H1 (cell line): Measurements from ENCODE around the gene LDLRAD3. TPM values are rescaled to one million over a fixed set of nuclear protein-coding genes. Genes with fewer than 3 reads are reported as not detected.

Experiments
- CTCF ChIA-PET: fragments of 300-600 bp; sonication (Branson Sonifier 250); formaldehyde crosslinking; loops from one replicate; lab custom pipeline; 2021; ENCODE audit not compliant: partially characterized antibody; lab: Charles Lee
- POLR2A ChIA-PET: fragments of 300-600 bp; sonication (Branson Sonifier 250); formaldehyde crosslinking; loops from one replicate; lab custom pipeline; 2021; ENCODE audit warnings: inconsistent platforms; ENCODE audit not compliant: partially characterized antibody; lab: Charles Lee
- DNase-seq, 2 experiments: peaks; one replicate each; pipeline versions ENCODE4 v3.0.0 to v3.0.0-alpha.2; 2010 to 2022; ENCODE audit warnings: low spot score in 2 of 2, low read depth in 1 of 2, mixed read lengths in 1 of 2
- FAIRE-seq: peaks from 2 replicates; lab custom pipeline; 2011; peaks lifted over from hg19 to GRCh38; lab: Jason Lieb, UNC
- H2AFZ ChIP-seq: 2 replicates; pipeline ENCODE4 v1.8.1; 2012; ENCODE audit warnings: low read length, inconsistent platforms
- H2AK5ac ChIP-seq: 2 replicates; pipeline ENCODE4 v1.6.1; 2013; ENCODE audit warnings: low read depth, low read length
- H2BK120ac ChIP-seq: replicated peaks from 2 replicates; pipeline ENCODE3; 2013; ENCODE audit warnings: low read depth, low read length, inconsistent platforms
- H2BK12ac ChIP-seq: 2 replicates; pipeline ENCODE4 v1.6.1; 2013; ENCODE audit warnings: low read depth, low read length
- H2BK15ac ChIP-seq: 2 replicates; pipeline ENCODE4 v1.6.1; 2013; ENCODE audit warnings: low read length
- H2BK20ac ChIP-seq: 2 replicates; pipeline ENCODE4 v1.6.1; 2013; ENCODE audit warnings: low read length
- H2BK5ac ChIP-seq: 2 replicates; pipeline ENCODE4 v1.6.1; 2013; ENCODE audit warnings: low read depth, low read length
- H3K14ac ChIP-seq: 2 replicates; pipeline ENCODE4 v1.6.1; 2013; ENCODE audit warnings: inconsistent platforms; ENCODE audit not compliant: insufficient read length
- H3K18ac ChIP-seq: 2 replicates; pipeline ENCODE4 v1.6.1; 2013; ENCODE audit warnings: low read length; ENCODE audit errors: extremely low read depth
- H3K23ac ChIP-seq: 2 replicates; pipeline ENCODE4 v1.6.1; 2013; ENCODE audit warnings: inconsistent platforms; ENCODE audit not compliant: insufficient read length
- H3K23me2 ChIP-seq: 2 replicates; pipeline ENCODE4 v1.6.1; 2013; ENCODE audit warnings: low read depth, low read length
- H3K27ac ChIP-seq: 2 replicates; pipeline ENCODE4 v1.6.1; 2011; ENCODE audit warnings: low read depth, low read length, inconsistent platforms
- H3K27me3 ChIP-seq, 4 experiments: replicated peaks in 1 of 4; 1 replicate in 1 of 4; 2 replicates in 3 of 4; pipeline versions ENCODE4 v1.6.1 to v1.8.1; 2011 to 2013; ENCODE audit warnings: low read length in 3 of 4, mild to moderate bottlenecking in 3 of 4, inconsistent platforms in 2 of 4, mixed read lengths in 2 of 4, moderate library complexity in 1 of 4; ENCODE audit not compliant: control insufficient read depth in 3 of 4, insufficient read depth in 3 of 4; ENCODE audit errors: extremely low read depth in 1 of 4
- H3K36me3 ChIP-seq, 4 experiments: 2 replicates each; pipeline versions ENCODE4 v1.6.1 to v1.8.1; 2011 to 2013; ENCODE audit warnings: mild to moderate bottlenecking in 4 of 4, low read length in 3 of 4, moderate library complexity in 2 of 4, control low read depth in 1 of 4, inconsistent platforms in 1 of 4; ENCODE audit not compliant: insufficient read depth in 4 of 4, control insufficient read depth in 2 of 4
- H3K4ac ChIP-seq: replicated peaks from 2 replicates; pipeline ENCODE3; 2013; ENCODE audit warnings: low read length, low read depth, mixed read lengths, inconsistent platforms; ENCODE audit not compliant: insufficient read length
- H3K4me1 ChIP-seq, 4 experiments: replicated peaks in 1 of 4; 1 replicate in 1 of 4; 2 replicates in 3 of 4; pipeline versions ENCODE4 v1.6.1 to v1.8.1; 2011 to 2013; ENCODE audit warnings: low read length in 3 of 4, inconsistent platforms in 2 of 4, mixed read lengths in 1 of 4; ENCODE audit not compliant: insufficient read depth in 4 of 4, control insufficient read depth in 3 of 4
- H3K4me2 ChIP-seq, 2 experiments: 2 replicates each; pipeline versions ENCODE4 v1.6.1 to v1.8.1; 2011 to 2013; ENCODE audit warnings: low read depth in 2 of 2, low read length in 2 of 2, control low read depth in 1 of 2, inconsistent platforms in 1 of 2, mild to moderate bottlenecking in 1 of 2; ENCODE audit not compliant: insufficient read depth in 1 of 2
- H3K4me3 ChIP-seq, 4 experiments: fragments of 200-600, 300-600 bp in 1 of 4; sonication (generic), shearing (Covaris generic), sonication (Bioruptor Twin) in 1 of 4; 2 replicates each; pipeline versions ENCODE4 v1.5.1 to v1.8.1; 2011 to 2016; ENCODE audit warnings: low read length in 4 of 4, low read depth in 3 of 4, control low read depth in 2 of 4, inconsistent platforms in 2 of 4, mild to moderate bottlenecking in 2 of 4, mixed read lengths in 1 of 4, moderate library complexity in 1 of 4; ENCODE audit not compliant: insufficient read depth in 2 of 4; ENCODE audit errors: extremely low read depth in 1 of 4
- H3K56ac ChIP-seq: replicated peaks from 2 replicates; pipeline ENCODE3; 2013; ENCODE audit warnings: low read depth, mild to moderate bottlenecking, mixed read lengths, low read length, inconsistent platforms; ENCODE audit not compliant: insufficient read length
- H3K79me1 ChIP-seq: 2 replicates; pipeline ENCODE4 v1.6.1; 2013; ENCODE audit warnings: low read depth, low read length, control low read depth
- H3K79me2 ChIP-seq, 2 experiments: 2 replicates each; pipeline versions ENCODE4 v1.6.1 to v1.8.1; 2012 to 2013; ENCODE audit warnings: low read length in 2 of 2, mild to moderate bottlenecking in 2 of 2, inconsistent platforms in 1 of 2; ENCODE audit not compliant: insufficient read depth in 2 of 2, control insufficient read depth in 1 of 2
- H3K9ac ChIP-seq, 4 experiments: replicated peaks in 1 of 4; 1 replicate in 1 of 4; 2 replicates in 3 of 4; pipeline versions ENCODE4 v1.6.1 to v1.8.1; 2011 to 2013; ENCODE audit warnings: low read depth in 3 of 4, low read length in 3 of 4, control low read depth in 2 of 4, mild to moderate bottlenecking in 2 of 4, moderate library complexity in 2 of 4, inconsistent platforms in 1 of 4; ENCODE audit errors: extremely low read depth in 1 of 4
- H3K9me3 ChIP-seq, 2 experiments: 2 replicates each; pipeline versions ENCODE4 v1.6.1 to v1.8.1; 2012 to 2013; ENCODE audit warnings: mild to moderate bottlenecking in 2 of 2, moderate library complexity in 2 of 2, control low read depth in 1 of 2, inconsistent platforms in 1 of 2, low read depth in 1 of 2, low read length in 1 of 2, mixed read lengths in 1 of 2; ENCODE audit not compliant: insufficient read depth in 2 of 2
- H4K20me1 ChIP-seq, 2 experiments: replicated peaks in 1 of 2; 2 replicates each; pipeline versions ENCODE3 to v1.8.1; 2011 to 2013; ENCODE audit warnings: inconsistent platforms in 2 of 2, low read length in 2 of 2, mild to moderate bottlenecking in 1 of 2; ENCODE audit not compliant: insufficient read depth in 2 of 2, control insufficient read depth in 1 of 2
- H4K5ac ChIP-seq: 2 replicates; pipeline ENCODE4 v1.6.1; 2013; ENCODE audit warnings: low read length, low read depth, mixed read lengths, inconsistent platforms; ENCODE audit not compliant: insufficient read length
- H4K8ac ChIP-seq: 2 replicates; pipeline ENCODE4 v1.8.0; 2013; ENCODE audit warnings: mild to moderate bottlenecking, moderate library complexity, low read length, inconsistent platforms; ENCODE audit not compliant: insufficient read depth; ENCODE audit errors: extremely low read depth
- H4K91ac ChIP-seq: replicated peaks from 2 replicates; pipeline ENCODE3; 2013; ENCODE audit warnings: low read length, mixed read lengths, inconsistent platforms; ENCODE audit not compliant: insufficient read length
- BACH1 ChIP-seq: IDR thresholded peaks from 2 replicates; pipeline ENCODE4 v1.6.1; 2012; ENCODE audit warnings: low read length, improper control_type of control experiment
- CEBPB ChIP-seq: IDR thresholded peaks from 2 replicates; pipeline ENCODE4 v1.6.1; 2012; ENCODE audit warnings: low read depth, low read length
- CREB1 ChIP-seq: IDR thresholded peaks from 2 replicates; pipeline ENCODE4 v1.6.1; 2012; ENCODE audit warnings: inconsistent platforms
- KDM1A ChIP-seq: fragments of 200-600, 300-600 bp; sonication (generic); IDR thresholded peaks from 2 replicates; pipeline ENCODE4 v1.7.1; 2016; ENCODE audit warnings: mild to moderate bottlenecking, low read length, borderline replicate concordance
- NANOG ChIP-seq: IDR thresholded peaks from 2 replicates; pipeline ENCODE4 v1.6.1; 2011; ENCODE audit warnings: low read length, low read depth, mild to moderate bottlenecking, inconsistent platforms; ENCODE audit not compliant: insufficient read depth, poor library complexity, severe bottlenecking
- RXRA ChIP-seq: IDR thresholded peaks from 2 replicates; pipeline ENCODE4 v1.6.1; 2011; ENCODE audit warnings: low read depth, mild to moderate bottlenecking, low read length, moderate library complexity; ENCODE audit not compliant: insufficient read depth
- SIN3A ChIP-seq, 2 experiments: IDR thresholded peaks in 1 of 2; conservative IDR thresholded peaks in 1 of 2; 2 replicates each; pipeline ENCODE4 v1.6.1; 2011 to 2012; ENCODE audit warnings: low read length in 2 of 2, improper control_type of control experiment in 1 of 2, low read depth in 1 of 2, mild to moderate bottlenecking in 1 of 2
- SP4 ChIP-seq: IDR thresholded peaks from 2 replicates; pipeline ENCODE4 v1.6.1; 2012; ENCODE audit warnings: low read length, inconsistent platforms
- SRF ChIP-seq: IDR thresholded peaks from 2 replicates; pipeline ENCODE4 v1.6.1; 2011; ENCODE audit warnings: mild to moderate bottlenecking, low read depth, low read length, moderate library complexity
- SUZ12 ChIP-seq: fragments of 200-600 bp; sonication (generic); IDR thresholded peaks from 2 replicates; pipeline ENCODE4 v1.6.1; 2012; ENCODE audit warnings: mild to moderate bottlenecking, inconsistent platforms, low read length, moderate library complexity, mixed read lengths
- TCF12 ChIP-seq: IDR thresholded peaks from 2 replicates; pipeline ENCODE4 v1.6.1; 2011; ENCODE audit warnings: low read depth, mild to moderate bottlenecking, low read length
- ZNF274 ChIP-seq: IDR thresholded peaks from 2 replicates; pipeline ENCODE4 v1.7.0; 2012; ENCODE audit warnings: low read length, borderline replicate concordance; ENCODE audit errors: extremely low read depth
- WGBS, 2 experiments: shearing (Covaris generic) in 1 of 2; methylation state at CpG; one replicate each; pipeline versions ENCODE4 v1.1.6 to v1.1.7; 2013 to 2015; ENCODE audit warnings: low lambda C conversion rate in 2 of 2, mixed read lengths in 2 of 2, inconsistent platforms in 1 of 2, low coverage in 1 of 2, missing lambda C conversion rate in 1 of 2; ENCODE audit not compliant: insufficient replicate concordance in 2 of 2, insufficient coverage in 1 of 2, insufficient read length in 1 of 2; ENCODE audit errors: extremely low coverage in 1 of 2, missing lambda C conversion rate in 1 of 2; 5-methylcytosine and 5-hydroxymethylcytosine counted together
- polyA plus RNA-seq, 7 experiments: library from polyadenylated mRNA; depleted of rRNA in 3 of 7; stranded (reverse) in 5 of 7; unstranded in 2 of 7; fragments of >200 nt in 5 of 7; fragments of 200-250 nt in 2 of 7; gene quantifications; 1 replicate in 5 of 7; 2 replicates in 1 of 7; 4 replicates in 1 of 7; pipeline versions ENCODE4 v1.2.1 to v1.2.3, GENCODE V29; 2011 to 2013; ENCODE audit warnings: missing spikeins in 2 of 7, mixed read lengths in 2 of 7
- total RNA-seq: library from RNA; stranded (reverse); fragmentation: NEBNext Ultra II Directional; extraction: Animal tissue kit (Norgen Biotek cat#: 25700); gene quantifications from 2 replicates; pipeline ENCODE4 v1.2.1, GENCODE V29; 2021
- TF ChIP-seq, protein P1 (sequence below): IDR thresholded peaks from 2 replicates; pipeline ENCODE4 v1.6.1; 2012; ENCODE audit warnings: low read length, inconsistent platforms

LDLRAD3 gene
- total and polyA plus RNA-seq, 2 of the 8 experiments (the other 6 are each of a cell fraction or from before 2014, with no cell fraction given), result 18.6 to 22.8 TPM

DNA sequence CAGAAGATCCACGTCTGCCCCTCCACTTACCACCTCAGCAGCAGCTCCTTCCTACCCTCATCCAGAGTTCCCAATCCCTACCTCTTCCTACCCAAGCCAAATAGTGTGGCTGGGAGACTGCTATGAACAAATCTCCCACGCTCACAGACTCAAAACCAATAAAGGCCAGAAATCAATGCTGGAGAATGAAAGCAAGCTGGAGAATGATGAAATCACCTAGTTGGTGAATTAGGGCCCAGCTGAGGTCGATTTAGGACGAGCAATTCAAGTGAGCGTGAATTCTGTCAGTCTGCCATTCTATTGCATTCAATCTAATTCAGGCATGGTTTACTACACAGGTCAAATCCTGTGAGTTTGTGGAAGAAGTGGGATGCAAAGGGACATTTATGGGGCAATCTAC is 322.9 kb downstream of the LDLRAD3 start:
- FAIRE-seq, result no peak
- no peak overlapping the region for H3K56ac ChIP-seq
- no peak overlapping the region for H3K9ac ChIP-seq
- TF ChIP-seq CREB1 (no peak), TCF12 (no peak), NANOG (no peak), BACH1 (no peak), CEBPB (no peak), SUZ12 (no peak), KDM1A (no peak), ZNF274 (no peak), SRF (no peak), SIN3A (conservative IDR thresholded peaks at IDR 0.05 in 1 of 2, IDR thresholded peaks at IDR 0.05 in 1 of 2; ENCODE audit: low read depth in 1 of 2, low read length in 2 of 2) (no peak), SP4 (no peak), RXRA (no peak)
- TF ChIP-seq, protein P1, sequence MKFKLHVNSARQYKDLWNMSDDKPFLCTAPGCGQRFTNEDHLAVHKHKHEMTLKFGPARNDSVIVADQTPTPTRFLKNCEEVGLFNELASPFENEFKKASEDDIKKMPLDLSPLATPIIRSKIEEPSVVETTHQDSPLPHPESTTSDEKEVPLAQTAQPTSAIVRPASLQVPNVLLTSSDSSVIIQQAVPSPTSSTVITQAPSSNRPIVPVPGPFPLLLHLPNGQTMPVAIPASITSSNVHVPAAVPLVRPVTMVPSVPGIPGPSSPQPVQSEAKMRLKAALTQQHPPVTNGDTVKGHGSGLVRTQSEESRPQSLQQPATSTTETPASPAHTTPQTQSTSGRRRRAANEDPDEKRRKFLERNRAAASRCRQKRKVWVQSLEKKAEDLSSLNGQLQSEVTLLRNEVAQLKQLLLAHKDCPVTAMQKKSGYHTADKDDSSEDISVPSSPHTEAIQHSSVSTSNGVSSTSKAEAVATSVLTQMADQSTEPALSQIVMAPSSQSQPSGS, result no peak

More for the DNA sequence above, 322.9 kb downstream of the LDLRAD3 start:
- CTCF ChIA-PET, result interaction anchor here (0.6 to 6.5 kb wide), 41 partner anchors 8 to 780 kb away, joined by 3 to 53 read pairs (median 4); no protein-coding TSS in a partner anchor
- Histone ChIP-seq H2BK15ac (no peak overlapping the region), H2BK120ac (no peak overlapping the region), H4K20me1 (no peaks in the 10 kb centered on the region), H2BK20ac (no peak overlapping the region), H4K8ac (no peak overlapping the region; the same call in 1 of the 2 replicates), H3K4ac (no peak overlapping the region), H3K14ac (no peak overlapping the region), H3K27me3 (0 out of 7 replicates have a peak, but pooled peaks cover 0 to 2% (median 0%) of the 10 kb centered on the region in 4 experiments), H3K4me2 (no peak overlapping the region), H3K79me2 (no peaks in the 10 kb centered on the region), H3K79me1 (no peaks in the 10 kb centered on the region), H3K23ac (no peak overlapping the region), H2BK12ac (0 out of 2 replicates have a peak overlapping the region, but pooled peaks have one; percentile 46), H3K4me1 (no peaks in the 10 kb centered on the region), H3K36me3 (no peaks in the 10 kb centered on the region), H4K91ac (no peak overlapping the region), H4K5ac (no peak overlapping the region), H3K4me3 (no peak overlapping the region), H2AFZ (no peak overlapping the region), H3K18ac (no peak overlapping the region), H3K9me3 (no peaks in the 10 kb centered on the region), H2AK5ac (no peak overlapping the region), H2BK5ac (no peak overlapping the region), H3K27ac (no peak overlapping the region), H3K23me2 (no peaks in the 10 kb centered on the region)
- WGBS, 2 experiments, result 76% methylated on average over 5 of the region's 5 CpGs; no CpG with 5 or more reads in 1 of the 2 experiments
- no peak for DNase-seq
- POLR2A ChIA-PET, result interaction anchor here (1.2 kb wide), 1 partner anchor 12 kb away, joined by 4 read pairs; no protein-coding TSS in a partner anchor
